DMS79 treated with DMSO at 0.1 percent for 48 hours (cell line): Measurements from ENCODE around the gene IFT122.
"Not testable (repeated sequence)": the region's sequence is repeated elsewhere in the genome, so short reads cannot be mapped to it uniquely, and the experiment has no call there.

Experiments used
- DNase-seq: peaks from one replicate; lab custom pipeline; 2025; lab: John Stamatoyannopoulos, UW

IFT122 gene

DNA sequence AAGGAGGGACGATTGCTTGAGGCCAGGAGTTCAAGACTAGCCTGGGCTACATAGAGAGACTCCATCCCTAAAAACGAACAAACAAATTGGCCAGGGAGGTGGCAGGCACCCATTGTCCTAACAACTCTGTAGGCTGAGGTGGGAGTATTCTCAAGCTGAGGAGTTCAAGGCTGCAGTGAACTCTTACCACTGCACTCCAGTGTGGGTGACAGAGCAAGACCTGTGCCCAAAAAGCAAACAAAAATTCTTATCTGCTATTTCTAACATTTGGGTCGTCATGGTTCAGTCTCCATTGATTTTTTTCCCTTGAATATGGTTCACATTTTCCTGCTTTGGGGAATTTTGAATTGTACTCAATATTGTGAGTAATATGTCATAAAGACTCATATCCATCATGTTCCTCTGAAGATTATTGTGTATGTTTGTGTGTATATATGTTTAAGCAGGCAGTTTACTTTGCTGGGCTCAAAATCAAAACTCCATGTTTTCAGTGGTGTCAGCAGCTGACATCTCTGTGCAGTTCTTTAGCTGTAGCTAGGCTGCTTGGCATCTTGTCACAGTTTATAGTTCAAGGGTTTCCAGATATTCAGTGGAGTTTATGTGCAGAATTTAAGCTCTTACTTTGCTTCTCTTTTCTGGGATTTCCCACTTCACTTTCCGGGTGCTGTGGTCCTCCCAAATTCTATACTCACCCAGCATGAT, 33.2 kb downstream of the IFT122 start:
- DNase-seq: no peak

DNA sequence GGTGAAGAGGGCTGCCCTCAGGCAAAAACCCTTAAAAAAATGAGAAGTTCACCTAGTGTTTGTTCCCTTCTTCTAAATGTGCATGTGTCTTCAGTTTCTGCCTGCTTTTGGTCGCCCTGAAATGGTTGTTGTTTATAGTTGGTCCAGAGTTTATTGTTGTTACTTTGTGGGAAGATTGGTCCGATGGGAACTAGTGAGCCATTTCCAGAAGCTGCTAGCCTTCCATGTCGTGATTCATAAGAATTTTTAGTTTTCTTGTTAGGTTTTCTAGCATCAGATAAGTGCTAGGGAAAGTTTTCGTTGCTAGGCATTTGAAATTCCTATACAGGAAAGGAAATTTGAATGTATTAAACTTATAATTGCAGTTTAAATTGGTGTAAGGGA, 33.7 kb downstream of the IFT122 start:
- no peak for DNase-seq

DNA sequence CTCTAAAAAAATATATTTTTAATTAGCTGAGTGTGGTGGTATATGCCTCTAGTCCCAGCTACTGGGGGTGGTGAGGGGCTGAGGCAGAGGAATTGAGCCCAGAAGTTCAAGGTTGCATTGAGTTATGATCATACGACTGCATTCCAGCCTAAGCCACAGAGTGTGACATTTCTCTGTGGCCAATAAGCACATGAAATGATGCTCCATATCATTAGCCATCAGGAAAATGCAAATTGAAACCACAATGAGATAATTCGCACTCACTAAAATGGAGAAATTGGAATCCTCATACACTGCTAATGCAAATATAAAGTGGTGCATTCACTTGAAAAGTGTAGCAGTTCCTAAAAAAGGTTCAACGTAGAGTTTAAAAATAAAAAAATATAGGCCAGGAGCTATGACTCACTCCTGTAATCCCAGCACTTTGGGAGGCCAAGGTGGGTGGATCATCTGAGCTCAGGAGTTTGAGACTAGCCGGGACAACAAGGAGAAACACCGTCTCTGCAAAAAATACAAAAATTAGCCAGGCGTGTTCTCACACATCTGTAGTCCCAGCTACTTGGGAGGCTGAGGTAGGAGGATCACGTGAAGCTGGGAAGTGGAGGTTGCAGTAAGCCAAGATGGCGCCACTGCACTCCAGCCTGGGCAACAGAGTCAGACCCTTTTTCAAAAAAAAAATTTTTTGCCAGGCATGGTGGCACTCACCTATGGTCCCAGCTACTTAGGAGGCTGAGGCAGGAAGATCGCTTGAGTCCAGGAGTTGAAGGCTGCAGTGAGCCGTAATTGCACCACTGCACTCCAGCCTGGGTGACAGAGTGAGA, 35.2 kb downstream of the IFT122 start:
- no peak for DNase-seq

DNA sequence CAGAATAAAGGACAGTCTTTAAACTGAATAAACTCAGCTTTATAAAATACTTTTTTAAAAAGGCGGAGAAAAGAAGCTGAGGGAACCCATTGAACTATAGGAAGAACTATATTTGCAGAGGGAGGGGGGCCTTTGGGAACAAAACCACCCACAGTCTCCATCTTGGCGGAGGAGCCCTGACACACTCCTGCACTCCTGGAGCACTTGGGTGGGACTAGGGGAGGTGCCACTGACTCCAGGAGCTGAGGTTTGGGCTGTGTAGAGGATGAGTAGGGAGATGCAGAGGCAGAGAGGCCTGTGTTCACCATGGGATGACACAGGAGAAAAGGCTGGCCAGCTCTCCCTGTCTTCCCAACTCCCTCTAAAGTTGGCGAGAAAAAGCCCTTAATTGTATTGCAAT, 35.8 kb downstream of the IFT122 start:
- no peak for DNase-seq

DNA sequence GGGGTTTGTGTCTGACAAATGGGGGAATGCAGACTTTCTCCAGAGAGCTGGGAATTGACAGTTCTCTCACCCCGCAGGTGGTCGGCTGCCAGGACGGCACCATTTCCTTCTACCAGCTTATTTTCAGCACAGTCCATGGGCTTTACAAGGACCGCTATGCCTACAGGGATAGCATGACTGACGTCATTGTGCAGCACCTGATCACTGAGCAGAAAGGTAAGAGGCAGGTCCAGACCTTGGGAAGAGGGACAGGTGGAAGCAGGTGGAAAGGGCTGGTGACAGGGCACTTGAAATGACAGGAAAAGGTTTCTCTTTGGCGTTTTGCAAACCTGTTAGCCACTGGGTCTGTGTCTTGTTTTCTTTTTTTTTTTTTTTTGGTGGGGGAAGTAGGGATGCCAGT, 36.6 kb downstream of the IFT122 start:
- DNase-seq: no peak

DNA sequence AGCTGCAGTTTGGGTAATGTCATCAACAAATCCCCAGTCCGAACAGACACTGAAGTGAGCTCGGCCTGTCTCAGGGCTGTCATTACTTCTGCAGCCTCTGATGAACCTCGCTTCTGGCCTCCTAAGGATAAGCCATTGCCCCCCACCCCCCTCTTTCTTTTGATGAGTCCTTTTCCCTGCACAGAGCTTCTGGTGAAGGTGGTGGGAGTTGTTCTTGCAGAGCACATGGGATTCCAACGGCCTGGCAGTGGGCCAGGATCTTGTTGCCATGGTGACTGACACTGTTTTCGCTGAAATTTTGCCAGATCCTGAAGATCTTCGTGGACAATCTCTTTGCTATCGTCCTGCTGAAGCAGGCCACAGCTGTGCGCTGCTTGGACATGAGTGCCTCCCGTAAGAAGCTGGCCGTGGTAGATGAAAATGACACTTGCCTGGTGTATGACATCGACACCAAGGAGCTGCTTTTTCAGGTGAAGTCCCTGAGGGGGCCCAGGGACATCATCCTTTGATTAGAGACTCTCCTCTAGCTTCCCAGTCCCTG, 41.3 kb downstream of the IFT122 start:
- DNase-seq: not testable (repeated sequence)

DNA sequence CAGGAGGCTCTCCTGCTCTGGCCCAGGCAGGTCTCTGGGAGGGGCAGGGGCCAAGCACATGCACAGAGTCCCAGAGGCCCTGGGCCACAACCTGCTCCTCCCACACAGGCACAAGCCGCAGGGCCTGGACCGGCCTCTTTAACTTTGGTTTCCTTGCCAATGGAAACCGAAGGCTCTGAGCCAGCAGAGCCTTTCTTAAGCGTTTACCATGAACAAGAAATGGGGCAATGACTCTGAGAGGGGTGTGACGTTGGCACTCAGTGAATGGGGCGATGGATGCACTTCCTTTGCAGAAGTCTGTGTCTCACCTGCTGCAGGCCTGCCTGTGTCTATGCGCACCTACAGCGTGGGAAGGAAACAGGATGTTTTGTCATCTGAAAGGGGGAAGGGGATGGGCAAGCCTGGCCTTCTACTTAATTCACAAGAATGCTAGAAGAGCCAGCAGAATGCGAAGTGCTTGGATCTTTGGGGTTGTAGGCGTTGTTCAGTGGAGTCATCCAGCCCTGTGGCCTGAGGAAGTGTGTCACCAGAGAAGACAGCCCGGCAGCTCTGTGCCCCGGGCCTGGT, 41.8 kb downstream of the IFT122 start:
- DNase-seq: no peak

DNA sequence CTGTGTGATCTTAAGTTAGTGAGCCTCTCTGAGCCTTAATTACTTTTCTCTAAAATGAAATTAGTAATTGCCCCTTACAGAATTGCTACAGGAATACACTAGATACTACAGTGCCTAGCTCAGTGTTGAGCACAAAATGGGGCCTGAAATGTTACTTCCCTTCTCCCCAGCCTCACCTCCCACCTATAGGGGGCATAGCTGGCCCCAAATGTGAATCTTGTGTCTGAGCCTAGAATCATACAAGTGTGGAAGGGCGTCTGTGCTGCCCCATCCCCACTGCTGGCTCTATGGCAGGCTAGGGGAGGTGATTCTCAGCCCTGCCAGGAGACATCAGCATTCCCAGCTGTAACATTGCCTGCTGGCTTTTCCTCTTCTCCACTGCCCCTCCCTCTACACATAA, 42.7 kb downstream of the IFT122 start:
- no peak for DNase-seq

DNA sequence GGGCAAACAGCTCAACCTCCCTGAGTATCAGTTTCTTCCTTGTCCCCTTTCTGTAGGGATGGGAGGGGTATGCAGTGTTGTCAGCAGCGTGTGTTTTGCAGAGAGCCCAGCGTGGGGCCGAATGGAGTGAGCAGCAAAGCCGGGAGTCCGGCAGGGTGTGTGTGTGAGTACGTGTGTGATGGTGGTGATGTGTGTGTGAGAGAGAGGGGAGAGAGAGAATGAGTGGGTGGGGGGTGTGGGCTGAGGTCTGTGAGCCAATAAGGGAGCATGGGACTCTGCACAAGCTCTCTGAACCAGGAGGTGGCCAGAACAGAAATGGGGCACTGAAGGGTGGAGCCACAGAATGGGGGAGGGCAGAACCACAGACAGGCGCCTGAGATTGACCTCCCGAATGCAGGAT, 43.8 kb downstream of the IFT122 start:
- DNase-seq: no peak

DNA sequence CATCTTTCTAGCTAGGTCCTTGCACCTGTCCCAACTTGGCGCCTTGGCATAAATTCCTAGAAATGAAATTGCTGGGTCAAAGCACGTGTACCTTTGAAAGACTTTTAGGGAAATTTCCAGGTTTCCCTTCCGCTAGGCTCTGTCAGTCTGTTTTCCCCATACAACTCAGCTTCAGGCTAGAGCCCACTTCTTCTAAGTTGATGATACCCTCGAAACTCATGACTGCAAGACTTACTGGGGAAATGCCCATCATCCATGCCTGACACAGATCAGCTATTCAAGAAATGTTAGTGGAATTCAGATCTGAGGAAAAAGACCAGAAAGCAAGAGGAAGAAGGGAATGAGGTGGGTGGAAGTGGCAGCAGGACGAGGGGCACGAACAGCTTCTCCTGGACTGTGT, 45.1 kb downstream of the IFT122 start:
- DNase-seq: not testable (repeated sequence)

DNA sequence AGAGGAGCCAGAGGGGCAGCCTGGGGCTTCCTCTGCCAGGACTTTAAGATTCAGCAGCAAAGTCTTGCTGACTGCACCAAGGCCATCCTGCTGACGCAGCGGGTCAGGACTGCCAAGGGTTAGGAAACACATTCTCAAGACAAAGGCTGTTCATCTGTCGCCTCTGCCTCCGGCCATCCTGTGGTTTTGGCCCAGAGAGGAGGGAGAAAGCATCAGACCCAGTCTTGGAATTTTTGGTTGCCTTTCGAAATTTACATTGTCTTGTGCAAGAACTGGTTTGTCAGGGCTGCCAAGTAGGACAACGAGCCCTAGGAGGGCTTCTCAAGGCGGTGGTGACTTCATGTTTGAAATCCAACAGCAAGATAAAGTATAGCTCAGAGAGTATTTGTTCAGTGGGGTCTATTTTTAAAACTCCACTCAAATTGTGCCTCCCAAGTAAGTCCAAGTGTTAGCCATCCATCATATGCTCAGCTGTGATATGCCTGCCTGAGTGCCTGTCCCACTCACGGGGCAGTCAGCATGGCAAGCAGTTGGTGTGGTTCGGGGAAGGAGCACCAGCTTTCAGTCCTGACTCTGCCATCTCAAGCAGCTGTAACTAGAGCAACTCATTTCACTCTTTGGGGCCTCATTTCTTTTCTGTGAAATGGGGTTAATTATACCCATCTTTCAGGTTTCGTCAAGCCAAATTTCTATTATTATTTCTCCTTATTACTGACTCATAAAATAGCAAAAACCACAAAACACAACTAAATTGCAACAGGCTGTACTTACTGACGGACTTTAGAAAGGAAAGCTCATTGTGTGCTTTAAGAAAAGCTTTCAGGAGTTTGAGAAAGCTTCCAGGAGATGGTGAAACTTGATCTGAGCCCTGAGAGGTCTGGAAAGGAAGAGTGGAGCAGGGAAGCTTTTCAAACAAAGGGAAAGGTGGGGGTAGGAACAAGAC, 46.0 kb downstream of the IFT122 start:
- peak; percentile 23 for DNase-seq

DNA sequence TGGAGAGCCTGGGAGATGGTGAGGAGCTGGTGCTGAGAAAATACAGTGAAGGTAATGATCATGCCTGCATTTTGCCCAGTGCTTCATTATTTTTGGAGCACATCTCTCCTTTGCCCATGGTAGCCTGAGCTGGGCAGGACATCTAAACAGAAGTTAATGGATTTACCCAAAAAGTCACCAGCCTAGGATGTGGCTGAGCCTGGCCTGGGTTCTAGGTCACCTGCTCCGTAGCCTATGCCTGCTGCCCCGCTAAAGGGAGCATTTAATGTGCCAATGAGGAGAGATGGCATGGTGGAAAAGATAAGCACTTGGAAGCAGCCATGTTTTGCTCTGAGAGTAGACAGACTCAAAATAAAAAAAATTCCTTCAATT, 46.6 kb downstream of the IFT122 start:
- DNase-seq: no peak

DNA sequence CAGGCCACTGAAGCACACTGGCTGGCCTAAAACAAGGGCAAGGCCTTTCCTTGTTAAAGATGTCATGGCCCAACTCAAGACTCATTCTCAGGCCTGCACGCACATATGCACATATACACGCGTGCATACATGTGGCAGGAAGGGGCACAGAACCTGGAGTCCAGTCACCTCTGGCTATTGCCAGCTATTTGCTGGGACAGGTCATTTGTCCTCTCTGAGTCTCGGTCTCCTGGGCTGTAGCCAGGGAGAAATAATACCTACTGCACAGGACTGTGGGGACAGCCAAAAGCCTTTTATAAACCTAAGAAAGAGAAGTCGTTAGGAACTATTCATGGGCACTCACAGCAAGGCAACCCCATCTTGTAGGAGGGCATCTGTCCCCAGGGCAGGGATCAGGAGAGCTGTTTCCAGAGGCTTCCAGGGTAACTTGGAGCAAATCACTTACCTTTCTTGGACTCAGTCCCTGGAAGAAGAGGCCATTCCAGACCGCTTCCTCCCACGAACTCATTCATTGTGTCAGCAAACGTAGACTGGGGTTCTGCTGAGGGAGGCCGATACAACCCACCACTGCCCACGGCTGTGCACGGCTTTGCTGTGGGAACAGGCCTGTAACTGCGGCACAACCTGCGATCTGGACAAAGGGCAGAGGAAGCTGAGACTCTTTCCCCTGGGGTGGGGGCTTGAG, 47.3 kb downstream of the IFT122 start:
- no peak for DNase-seq

DNA sequence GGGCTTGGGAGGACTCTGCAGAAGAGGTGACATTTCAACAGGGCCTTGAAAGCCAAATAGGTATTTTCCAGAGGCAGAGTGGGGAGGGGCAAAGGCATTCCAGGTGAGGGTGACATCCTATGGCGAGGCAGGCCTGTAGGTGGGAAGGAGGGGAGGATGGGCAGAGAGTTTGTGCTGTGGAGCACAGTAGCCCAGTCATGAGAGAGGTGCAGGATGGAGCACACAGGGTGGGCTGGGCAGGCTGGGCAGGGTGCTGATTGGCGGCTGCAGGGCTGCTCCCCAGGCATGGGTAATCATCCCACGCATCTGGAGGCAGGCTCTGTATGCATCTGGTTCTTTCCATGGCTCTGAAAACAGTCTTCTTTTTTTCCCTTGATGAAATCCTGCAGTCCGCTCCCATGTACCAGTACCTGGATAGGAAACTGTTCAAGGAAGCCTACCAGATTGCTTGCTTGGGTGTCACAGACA, 47.9 kb downstream of the IFT122 start:
- DNase-seq: not testable (repeated sequence)

DNA sequence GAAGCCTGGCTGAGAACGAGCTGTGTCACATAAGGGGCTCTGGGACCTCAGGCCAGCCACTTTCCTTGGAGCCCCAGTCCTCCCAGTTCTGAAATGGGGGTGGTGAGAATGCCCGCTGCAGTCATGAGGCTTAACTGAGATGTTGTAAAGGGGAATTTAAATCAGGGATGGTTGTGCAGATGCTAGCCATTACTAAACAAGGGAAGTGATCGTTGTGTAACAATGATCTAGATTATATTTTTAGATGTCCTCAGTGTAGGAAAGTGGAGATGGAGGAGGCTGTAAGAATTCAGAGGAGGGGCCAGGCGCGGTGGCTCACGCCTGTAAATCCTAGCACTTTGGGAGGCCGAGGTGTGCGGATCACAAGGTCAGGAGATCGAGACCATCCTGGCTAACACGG, 49.2 kb downstream of the IFT122 start:
- not testable (repeated sequence) for DNase-seq

DNA sequence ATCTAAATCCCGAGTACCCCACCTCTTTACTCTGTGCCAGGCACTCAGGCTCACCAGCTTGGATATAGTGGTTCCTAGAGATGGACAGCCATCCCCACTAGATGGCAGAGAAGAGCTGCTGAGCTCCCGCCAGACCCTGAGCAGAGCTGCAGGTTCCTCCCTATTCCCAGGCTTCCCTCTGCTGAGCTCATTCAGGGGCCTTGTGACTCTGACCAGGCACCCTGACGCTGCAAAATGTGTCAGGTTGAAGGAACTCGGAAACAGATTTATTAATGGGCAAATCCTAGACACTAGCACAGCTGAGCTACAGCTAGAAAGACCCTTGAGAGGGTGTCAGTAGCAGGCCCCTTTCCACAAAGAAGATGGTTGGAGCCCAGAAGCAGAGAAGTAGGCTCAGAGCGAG, 50.2 kb downstream of the IFT122 start:
- DNase-seq: peak; percentile 79

DNA sequence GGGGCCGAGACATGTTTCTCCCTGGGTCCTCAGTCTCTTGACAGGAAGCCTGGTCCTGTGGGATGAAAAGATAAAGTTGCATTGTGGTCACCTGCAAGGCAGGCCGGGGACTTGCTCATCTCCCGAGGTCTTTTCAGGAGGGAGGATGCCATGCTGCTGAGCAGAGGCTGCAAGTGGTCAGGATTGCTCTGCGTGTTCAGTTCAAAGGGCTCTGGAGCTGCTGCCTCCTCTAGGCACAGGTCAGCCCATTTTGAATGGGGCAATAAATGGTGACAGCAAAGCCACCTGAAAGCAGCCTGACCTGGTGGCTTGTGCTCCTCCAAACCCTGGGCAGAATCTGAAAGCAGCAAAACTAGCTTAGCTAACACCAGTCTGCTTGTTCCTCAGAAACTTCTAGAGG, 51.1 kb downstream of the IFT122 start:
- not testable (repeated sequence) for DNase-seq

DNA sequence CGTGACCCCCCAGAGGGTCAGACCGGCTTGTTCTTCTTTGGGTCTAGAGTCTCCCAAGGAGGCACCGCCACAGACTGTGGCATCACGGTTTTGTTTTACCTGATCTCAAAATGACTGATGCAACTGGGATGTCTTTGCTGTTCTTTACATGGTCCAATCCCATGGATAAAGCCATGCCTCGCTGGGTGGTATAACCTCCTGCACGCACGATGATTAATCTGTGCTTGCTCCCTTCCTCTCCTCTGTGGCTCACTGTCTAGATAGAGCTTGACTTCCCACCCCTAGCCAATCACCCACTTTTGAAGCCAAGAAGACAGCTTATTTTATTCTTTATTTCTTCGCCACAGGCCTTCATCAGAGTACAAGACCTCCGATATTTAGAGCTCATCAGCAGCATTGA, 51.8 kb downstream of the IFT122 start:
- DNase-seq: no peak

DNA sequence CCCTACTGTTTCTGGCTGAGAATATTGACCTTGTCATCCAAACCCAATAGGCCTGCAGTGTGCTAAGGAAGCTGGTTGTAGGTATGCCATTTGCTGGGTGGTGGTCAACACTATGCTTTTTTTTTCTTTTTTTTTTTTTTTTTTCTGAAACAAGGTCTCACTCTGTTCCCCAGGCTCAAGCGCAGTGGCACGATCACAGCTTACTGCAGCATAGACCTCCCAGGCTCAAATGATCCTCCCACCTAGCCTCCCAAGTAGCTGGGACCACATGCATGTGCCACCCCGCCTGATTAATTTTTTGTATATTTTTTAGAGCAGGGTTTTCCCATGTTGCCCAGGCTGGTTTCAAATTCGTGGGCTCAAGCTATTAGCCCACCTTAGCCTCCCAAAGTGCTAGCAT, 52.7 kb downstream of the IFT122 start:
- no peak for DNase-seq

DNA sequence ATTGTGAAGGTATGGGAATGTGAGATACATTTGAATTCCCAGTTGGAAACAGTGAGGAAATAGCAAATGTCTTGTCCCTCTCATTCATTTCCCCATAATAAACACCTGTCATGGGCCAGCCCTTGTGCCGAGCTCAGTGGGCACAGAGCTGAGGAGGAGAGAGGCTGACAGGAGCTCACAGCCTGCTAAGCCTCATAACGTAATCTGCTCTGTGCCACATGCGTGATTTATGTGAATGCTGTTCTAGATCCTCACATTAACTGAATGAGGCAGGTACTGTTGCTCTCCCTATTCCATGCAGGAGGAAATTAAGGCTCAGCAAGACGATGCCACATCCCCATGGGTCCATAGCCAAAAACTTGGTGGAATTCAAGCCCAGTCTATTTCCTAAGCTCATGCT, 53.2 kb downstream of the IFT122 start:
- no peak for DNase-seq

DNA sequence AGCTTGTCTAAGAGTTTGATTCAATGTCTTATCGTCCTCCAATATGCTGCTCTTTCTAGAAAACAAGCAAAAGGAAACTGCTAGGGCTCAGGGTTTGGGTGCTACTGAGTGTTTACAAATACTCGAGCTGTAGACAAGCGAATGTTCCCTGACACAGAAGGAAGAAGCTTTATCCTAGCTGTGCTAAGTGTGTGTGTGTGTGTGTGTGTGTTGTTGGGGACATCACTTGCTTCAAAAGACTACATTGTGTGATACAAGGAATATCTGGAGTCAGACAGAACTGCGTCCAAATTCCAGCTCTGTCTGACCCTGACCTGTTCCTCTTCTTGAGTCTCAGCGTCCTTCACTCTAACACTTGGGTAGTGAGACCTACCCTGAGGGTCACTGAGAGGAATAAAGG, 54.5 kb downstream of the IFT122 start:
- not testable (repeated sequence) for DNase-seq
